Stimulated activated CD8-positive, alpha-beta memory T cell treated with anti-CD3 and anti-CD28 coated beads, Interleukin-4, amount 100 ng/mL, for 1 hour (primary cell): ENCODE results near the gene DEPDC1B.
"Not testable (repeated sequence)": the region's sequence is repeated elsewhere in the genome, so short reads cannot be mapped to it uniquely, and the experiment has no call there.

ENCODE experiments used
- DNase-seq, 2 donors: peaks; one replicate each; pipeline ENCODE4 v3.0.0-alpha.2; 2020; ENCODE audit warnings: low read depth in 2 of 2, low spot score in 1 of 2

Gene DEPDC1B

DNA sequence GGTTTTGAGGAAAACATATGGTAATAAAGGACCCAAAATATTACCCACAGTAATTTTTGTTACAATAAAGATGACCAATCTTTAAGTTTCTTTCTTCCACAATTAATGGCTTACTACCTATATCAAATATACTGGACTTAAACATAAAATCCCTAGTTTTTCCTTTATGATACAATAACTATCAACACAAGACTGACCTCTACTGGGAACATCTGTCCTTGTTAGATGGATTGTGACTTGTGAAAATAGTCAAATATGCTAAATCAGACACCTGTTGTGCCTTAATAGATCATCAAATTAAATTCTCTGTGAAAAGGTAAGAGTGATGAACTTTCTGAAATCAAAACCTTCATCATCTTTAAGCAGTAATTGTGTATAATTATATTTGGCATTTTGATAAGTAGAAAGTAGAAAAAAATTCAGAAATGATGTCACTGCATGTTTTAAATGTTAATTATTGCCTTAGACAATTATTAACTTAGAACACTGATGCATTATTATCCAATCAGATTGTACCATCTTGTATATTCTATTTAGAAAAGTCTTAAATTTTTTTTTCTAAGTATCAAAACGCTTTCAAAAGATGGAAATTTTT, 113.6 kb downstream of the DEPDC1B start:
- no peak for DNase-seq

DNA sequence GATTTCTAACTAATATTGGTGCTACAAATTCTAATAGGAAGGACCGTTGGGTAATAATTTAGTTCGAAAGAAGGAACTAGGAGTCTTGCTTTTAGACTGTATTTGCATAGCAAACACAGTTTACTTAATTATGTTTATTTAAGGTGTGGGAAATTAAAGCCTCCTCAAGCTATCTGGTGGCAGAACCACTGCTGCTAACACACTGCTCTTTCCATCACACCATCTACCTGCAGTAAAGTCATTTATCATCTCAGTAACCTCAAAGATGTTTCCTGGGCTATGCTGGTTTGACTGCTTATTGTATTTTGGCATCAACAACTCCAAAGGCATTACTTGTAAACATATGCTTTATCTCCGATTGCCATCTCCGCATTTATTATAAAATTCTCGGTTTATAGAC, 114.3 kb downstream of the DEPDC1B start:
- no peak for DNase-seq

DNA sequence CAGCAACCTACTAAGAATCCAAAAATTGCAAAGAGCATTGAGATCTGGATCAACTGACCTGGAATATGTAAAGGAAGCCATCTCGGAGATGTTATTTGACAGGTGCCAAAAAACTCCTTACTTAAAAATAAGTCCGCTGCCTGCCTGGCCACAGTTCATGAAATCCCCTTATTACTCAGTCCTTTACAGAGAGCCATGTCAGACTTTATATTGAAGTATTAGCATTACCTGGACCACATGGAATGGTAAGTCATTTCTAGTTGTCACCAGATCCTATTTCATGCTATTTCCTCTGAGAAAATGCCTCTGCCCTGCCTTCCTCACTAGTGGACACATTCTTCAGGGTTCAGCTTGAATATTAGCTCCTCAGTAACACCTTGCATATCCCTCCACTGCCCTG, 115.7 kb downstream of the DEPDC1B start:
- DNase-seq = no peak

DNA sequence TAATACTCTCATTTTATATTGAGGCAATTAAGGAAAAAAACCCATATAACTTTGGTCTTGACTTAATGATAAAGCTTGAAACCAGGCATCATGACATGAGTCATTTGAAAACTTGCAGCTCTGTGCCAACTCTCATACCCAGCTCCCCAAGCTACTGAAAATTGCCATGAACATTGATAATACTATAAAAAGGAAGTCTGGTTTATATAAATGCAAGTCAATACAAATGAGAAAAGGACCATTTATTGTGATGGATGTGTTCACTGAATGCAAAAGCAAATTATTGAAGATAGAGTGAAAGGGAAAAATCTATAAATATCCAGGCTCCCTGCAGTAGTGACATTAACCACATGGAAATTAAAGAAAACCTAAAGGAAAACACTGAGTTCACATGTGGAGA, 116.3 kb downstream of the DEPDC1B start:
- DNase-seq = no peak

DNA sequence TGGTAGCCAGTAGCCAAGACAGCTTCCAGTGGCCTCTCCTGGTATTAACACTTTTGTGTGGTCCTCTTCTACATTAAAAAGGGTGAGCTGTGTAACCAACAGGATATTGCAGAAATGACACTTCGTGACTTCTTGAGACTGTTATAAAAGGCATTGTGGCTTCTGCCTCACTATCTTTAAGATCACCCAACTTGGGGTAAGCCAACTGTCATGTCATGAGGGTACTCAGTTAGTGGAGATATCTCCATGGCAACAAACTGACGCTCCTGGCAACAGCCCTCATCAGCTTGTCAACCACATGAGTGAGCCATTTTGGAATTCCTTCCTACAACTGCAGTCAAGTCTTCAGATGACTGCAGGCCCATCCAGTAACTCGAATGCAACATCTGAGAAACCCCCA, 121.7 kb downstream of the DEPDC1B start:
- no peak for DNase-seq

DNA sequence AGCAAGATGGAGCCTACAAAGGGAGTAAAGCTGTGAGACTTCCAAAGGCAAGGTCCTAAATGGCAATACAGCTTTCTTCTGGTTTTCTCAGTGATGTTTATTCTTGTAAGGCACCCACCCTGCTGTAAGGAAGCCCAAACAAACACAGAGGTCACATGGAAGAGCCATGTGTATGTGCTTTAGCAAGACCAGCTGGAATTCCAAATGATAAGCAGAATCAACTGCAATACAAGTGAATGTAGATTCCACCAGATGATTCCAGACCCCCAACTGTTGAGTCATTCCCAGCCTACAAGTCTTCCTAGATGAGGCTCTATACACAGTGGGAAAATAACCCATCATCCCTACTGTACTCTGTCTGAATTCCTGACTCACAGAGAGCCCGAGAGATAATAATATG, 122.8 kb downstream of the DEPDC1B start:
- DNase-seq = no peak

DNA sequence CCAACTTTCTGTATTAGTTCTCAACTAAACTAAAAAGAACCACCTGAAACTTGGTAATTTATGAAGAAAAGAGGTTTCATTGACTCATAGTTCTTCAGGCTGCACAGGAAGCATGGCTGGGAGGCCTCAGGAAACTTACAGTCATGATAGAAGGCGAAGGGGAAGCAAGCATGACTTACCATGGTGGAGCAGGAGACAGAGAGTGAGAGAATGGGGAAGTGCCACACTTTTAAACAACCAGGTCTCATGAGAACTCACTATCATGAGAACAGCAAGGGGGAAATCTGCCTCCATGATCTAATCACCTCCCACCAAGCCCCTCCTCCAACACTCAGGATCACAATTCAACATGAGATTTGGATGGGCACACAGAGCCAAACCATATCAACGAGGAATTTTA, 123.5 kb downstream of the DEPDC1B start:
- no peak for DNase-seq

DNA sequence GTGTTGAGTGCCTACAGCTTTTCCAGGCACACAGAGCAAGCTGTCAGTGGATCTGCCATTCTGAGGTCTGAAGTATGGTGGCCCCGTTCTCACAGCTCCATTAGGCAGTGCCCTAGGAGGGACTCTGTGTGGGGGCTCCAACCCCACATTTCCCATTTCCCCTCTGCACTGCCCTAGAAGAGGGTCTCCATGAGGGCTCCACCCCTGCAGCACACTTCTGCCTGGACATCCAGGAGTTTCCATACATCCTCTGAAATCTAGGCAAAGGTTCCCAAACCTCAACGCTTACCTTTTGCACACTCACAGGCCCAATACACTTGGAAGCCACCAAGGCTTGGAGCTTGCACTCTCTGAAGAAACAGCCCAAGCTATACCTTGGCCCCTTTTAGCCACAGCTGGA, 131.3 kb downstream of the DEPDC1B start:
- DNase-seq = no peak

DNA sequence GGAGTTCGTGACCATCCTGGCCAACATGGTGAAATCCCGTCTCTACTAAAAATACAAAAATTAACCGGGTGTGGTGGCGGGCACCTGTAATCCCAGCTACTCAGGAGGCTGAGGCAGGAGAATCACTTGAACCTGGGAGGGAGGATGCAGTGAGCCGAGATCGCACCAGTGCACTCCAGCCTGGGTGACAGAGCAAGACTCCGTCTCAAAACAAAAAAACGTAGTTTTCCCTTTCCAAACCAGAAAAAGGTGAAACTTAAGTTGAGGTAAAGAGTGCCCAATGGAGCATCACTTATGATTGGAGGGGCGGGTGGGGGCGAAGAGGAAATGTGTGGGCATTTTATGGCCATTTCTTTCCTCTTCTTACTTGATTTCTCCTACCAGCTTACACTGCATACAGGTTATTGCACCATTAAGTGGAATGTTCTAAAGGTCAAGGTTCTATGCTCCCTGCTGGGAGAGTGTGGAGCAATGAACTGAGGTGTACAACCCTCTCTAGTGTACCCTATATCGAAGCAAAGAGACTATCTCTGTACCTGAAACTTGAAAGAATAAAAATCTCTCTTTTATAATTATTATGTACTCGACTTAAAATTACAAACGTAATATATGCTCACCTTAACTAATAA, 136.2 kb downstream of the DEPDC1B start:
- DNase-seq = no peak

DNA sequence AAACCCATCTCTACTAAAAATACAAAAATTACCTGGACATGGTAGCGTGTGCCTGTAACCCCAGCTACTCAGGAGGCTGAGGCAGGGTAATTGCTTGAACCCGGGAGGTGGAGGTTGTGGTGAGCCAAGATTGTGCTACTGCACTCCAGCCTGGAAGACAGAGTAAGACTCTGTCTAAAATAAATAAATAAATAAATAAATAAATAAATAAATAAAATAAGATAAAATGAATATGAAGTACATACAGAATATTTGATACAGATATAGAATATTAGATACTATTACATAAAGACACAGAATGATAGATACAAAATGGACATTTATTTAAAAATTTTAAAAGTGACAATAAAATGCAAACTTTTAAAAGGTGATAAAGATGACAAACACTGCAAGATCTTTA, 146.7 kb downstream of the DEPDC1B start:
- not testable (repeated sequence) for DNase-seq

DNA sequence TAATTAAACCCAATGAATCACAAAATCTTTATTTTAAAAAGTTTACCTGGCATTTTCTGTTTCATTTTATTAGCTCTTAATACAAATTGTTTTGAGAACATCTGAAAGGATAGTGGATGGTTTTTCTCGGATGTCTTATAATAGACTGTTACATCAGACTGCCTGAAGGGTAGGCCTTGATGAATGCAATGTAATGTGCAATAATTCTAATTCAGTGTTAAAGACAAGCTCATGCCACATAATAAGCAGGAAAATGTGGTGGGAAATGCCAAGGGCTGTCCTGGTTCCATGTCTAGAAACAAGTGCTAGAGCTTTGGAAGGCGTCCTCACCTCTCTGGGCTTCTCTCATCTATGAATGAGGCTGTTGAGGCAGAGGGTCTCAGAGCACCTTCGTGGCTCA, 148.1 kb downstream of the DEPDC1B start:
- DNase-seq = no peak

DNA sequence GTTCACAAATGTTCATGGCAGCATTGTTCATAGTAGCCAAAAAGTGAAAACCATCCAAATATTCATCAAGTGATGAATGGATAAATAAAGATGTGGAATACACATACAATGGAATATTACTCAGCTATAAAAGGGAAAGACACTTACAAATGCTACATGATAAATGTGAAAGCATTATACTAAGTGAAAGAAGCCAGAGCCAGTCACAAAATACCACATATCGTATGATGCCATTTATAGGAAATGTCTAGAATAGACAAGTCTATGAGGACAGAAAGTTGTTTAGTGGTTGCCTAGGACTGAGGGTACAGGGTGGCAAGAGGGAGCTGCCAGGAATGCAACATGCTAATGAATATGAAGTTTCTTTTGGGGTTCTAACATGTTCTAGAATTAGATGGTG, 148.7 kb downstream of the DEPDC1B start:
- DNase-seq = no peak

DNA sequence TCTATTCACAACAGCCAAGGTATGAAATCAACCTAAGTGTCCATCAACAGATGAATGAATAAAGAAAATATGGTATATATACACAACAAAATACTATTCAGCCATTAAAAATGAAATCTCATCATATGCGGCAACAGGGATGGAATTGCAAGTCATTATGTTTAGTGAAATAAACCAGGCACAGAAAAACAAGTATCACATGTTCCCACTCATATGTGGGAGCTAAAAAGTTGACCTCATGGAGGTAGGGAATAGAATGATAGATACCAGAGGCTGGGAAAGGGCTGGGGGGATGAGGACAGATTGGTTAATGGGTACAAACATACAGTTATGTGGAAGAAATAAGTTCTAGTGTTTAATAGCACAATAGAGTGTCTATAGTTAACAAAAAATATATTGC, 149.7 kb downstream of the DEPDC1B start:
- DNase-seq = no peak

DNA sequence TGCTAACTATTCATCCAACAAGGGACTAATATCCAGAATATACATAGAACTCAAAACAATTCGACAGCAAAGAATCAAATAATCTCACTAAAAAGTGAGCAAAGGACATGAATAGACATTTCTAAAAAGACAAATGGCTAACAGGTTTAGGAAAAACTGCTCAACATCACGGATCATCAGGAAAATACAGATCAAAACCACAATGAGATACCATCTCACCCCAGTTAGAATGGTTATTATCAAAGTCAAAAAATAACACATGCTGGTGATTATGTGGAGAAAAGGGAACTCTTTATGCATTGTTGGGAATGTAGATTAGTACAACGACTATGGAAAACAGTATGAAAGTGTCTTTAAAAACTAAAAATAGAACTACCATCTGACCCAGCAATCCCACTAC, 150.1 kb downstream of the DEPDC1B start:
- no peak for DNase-seq
